ENCODE data around the gene POC1A. TPM values are rescaled to one million over a fixed set of nuclear protein-coding genes. Genes with fewer than 3 reads are reported as not detected.

The POC1A gene
- total RNA-seq, 1 donor from 2014 or later, result 1.7 TPM

- intact Hi-C loops (cut with DNase I), result loop anchor here (5.0 kb wide), 1 partner anchor 199 kb away; the partner anchor contains the start of genes PARP3 and RRP9
- DNase-seq (ENCODE audit: missing footprints) (no peak), ATAC-seq (no peak)
These were observed 12.5 kb downstream of the POC1A start for GRCh38 chr3:52141751-52142150.

GRCh38 chr3:52140769-52141168 lies 13.5 kb downstream of the POC1A start:
- intact Hi-C loops (cut with DNase I), result loop anchor here (5.0 kb wide), 1 partner anchor 198 kb away; the partner anchor contains the start of genes PARP3 and RRP9
- no peak for DNase-seq (ENCODE audit: missing footprints)
- ATAC-seq, result no peak

GRCh38 chr3:52140000-52140399 lies 14.2 kb downstream of the POC1A start:
- no peak for DNase-seq (ENCODE audit: missing footprints)
- ATAC-seq, result peak; percentile 70
- intact Hi-C loops (cut with DNase I), result loop anchor here (5.0 kb wide), 1 partner anchor 198 kb away; the partner anchor contains the start of genes PARP3 and RRP9

GRCh38 chr3:52137311-52137710 lies 16.9 kb downstream of the POC1A start:
- no peak for DNase-seq (ENCODE audit: missing footprints)
- ATAC-seq, result no peak
- intact Hi-C loops (cut with DNase I), result no loop called here

GRCh38 chr3:52136513-52136912 lies 17.7 kb downstream of the POC1A start:
- intact Hi-C loops (cut with DNase I), result no loop called here
- no peak for ATAC-seq
- no peak for DNase-seq (ENCODE audit: missing footprints)

GRCh38 chr3:52135332-52135731 lies 18.9 kb downstream of the POC1A start:
- DNase-seq (ENCODE audit: missing footprints) (no peak), ATAC-seq (no peak)
- intact Hi-C loops (cut with DNase I), result no loop called here

GRCh38 chr3:52134761-52135160 lies 19.5 kb downstream of the POC1A start:
- intact Hi-C loops (cut with DNase I), result no loop called here
- no peak for DNase-seq (ENCODE audit: missing footprints)

GRCh38 chr3:52132930-52133329 lies 21.3 kb downstream of the POC1A start:
- DNase-seq (ENCODE audit: missing footprints) (no peak), ATAC-seq (no peak)
- intact Hi-C loops (cut with DNase I), result no loop called here

More at GRCh38 chr3:52134761-52135160, 19.5 kb downstream of the POC1A start:
- ATAC-seq, result no peak

- no peak for DNase-seq (ENCODE audit: missing footprints)
- ATAC-seq, result no peak
- intact Hi-C loops (cut with DNase I), result no loop called here
These were observed 22.2 kb downstream of the POC1A start for GRCh38 chr3:52132041-52132440.

GRCh38 chr3:52130966-52131622 lies 23.1 kb downstream of the POC1A start:
- ATAC-seq (no peak), DNase-seq (ENCODE audit: missing footprints) (no peak)
- intact Hi-C loops (cut with DNase I), result no loop called here

GRCh38 chr3:52128118-52128683 lies 26.0 kb downstream of the POC1A start:
- intact Hi-C loops (cut with DNase I), result no loop called here
- DNase-seq (ENCODE audit: missing footprints), result no peak
- ATAC-seq, result no peak

- ATAC-seq, result no peak
- no peak for DNase-seq (ENCODE audit: missing footprints)
- intact Hi-C loops (cut with DNase I), result no loop called here
These were observed 27.7 kb downstream of the POC1A start for GRCh38 chr3:52126500-52126899.

GRCh38 chr3:52126036-52126435 lies 28.2 kb downstream of the POC1A start:
- DNase-seq (ENCODE audit: missing footprints) (no peak), ATAC-seq (no peak)
- intact Hi-C loops (cut with DNase I), result no loop called here

- intact Hi-C loops (cut with DNase I), result no loop called here
- DNase-seq (ENCODE audit: missing footprints), result no peak
- no peak for ATAC-seq
These were observed 29.5 kb downstream of the POC1A start for GRCh38 chr3:52124766-52125165.

GRCh38 chr3:52124126-52124525 lies 30.1 kb downstream of the POC1A start:
- ATAC-seq, result no peak
- no peak for DNase-seq (ENCODE audit: missing footprints)
- intact Hi-C loops (cut with DNase I), result no loop called here

- ATAC-seq (peak; percentile 83), DNase-seq (ENCODE audit: missing footprints) (peak; percentile 87)
- intact Hi-C loops (cut with DNase I), result loop anchor here (1.0 to 2.0 kb wide), 4 partner anchors 22 to 119 kb away; no protein-coding TSS in a partner anchor
These were observed 31.0 kb downstream of the POC1A start for GRCh38 chr3:52123106-52123725.

- intact Hi-C loops (cut with DNase I), result loop anchor here (2.0 kb wide), 3 partner anchors 22 to 70 kb away; no protein-coding TSS in a partner anchor
- ATAC-seq, result no peak
- DNase-seq (ENCODE audit: missing footprints), result no peak
These were observed 31.7 kb downstream of the POC1A start for GRCh38 chr3:52122491-52122890.

- no peak for DNase-seq (ENCODE audit: missing footprints)
- intact Hi-C loops (cut with DNase I), result loop anchor here (2.0 kb wide), 3 partner anchors 23 to 69 kb away; no protein-coding TSS in a partner anchor
- peak; percentile 37 for ATAC-seq
These were observed 32.4 kb downstream of the POC1A start for GRCh38 chr3:52121813-52122212.

- intact Hi-C loops (cut with DNase I), result no loop called here
- ATAC-seq, result no peak
- DNase-seq (ENCODE audit: missing footprints), result no peak
These were observed 32.8 kb downstream of the POC1A start for GRCh38 chr3:52121464-52121805.

Measured in Right ventricle myocardium inferior (tissue), 1 donor.